SK-N-MC (cell line): ENCODE data around the gene TICAM2.

Experiments
- DNase-seq: peaks from one replicate; pipeline ENCODE4 v3.0.0-alpha.2; 2011; ENCODE audit warnings: low read depth, low spot score
- H3K27ac ChIP-seq: fragments of 200-600 bp; sonication (generic); 2 replicates; pipeline ENCODE4 v1.5.1; 2016; ENCODE audit warnings: mixed run types
- H3K36me3 ChIP-seq: fragments of 200-600 bp; sonication (generic); 2 replicates; pipeline ENCODE4 v1.6.1; 2017; ENCODE audit warnings: antibody characterized with exemption, low read length, mixed read lengths; ENCODE audit not compliant: insufficient read depth
- H3K4me3 ChIP-seq: fragments of 200-600 bp; sonication (generic); 2 replicates; pipeline ENCODE4 v1.5.1; 2016
- H3K9ac ChIP-seq: fragments of 200-600 bp; sonication (generic); 2 replicates; pipeline ENCODE4 v1.8.0; 2017; ENCODE audit warnings: mixed run types, mixed read lengths; ENCODE audit not compliant: insufficient read length
- H3K9me3 ChIP-seq: fragments of 200-600 bp; sonication (generic); 2 replicates; pipeline ENCODE4 v1.6.1; 2017; ENCODE audit warnings: low read depth, mild to moderate bottlenecking, antibody characterized with exemption, low read length, moderate library complexity, mixed read lengths
- EZH2 ChIP-seq: fragments of 200-600 bp; sonication (generic); IDR thresholded peaks from one replicate; pipeline ENCODE4 v1.6.1; 2017; ENCODE audit warnings: antibody characterized with exemption
- FOXP2 ChIP-seq: optimal IDR thresholded peaks from 2 replicates; pipeline ENCODE3; 2011; ENCODE audit warnings: mild to moderate bottlenecking, moderate library complexity; ENCODE audit not compliant: insufficient read depth; ENCODE audit errors: extremely low read length, control extremely low read depth
- POLR2AphosphoS5 ChIP-seq: IDR thresholded peaks from 2 replicates; pipeline ENCODE4 v1.6.1; 2012; ENCODE audit warnings: mild to moderate bottlenecking, low read depth, low read length, borderline replicate concordance

TICAM2 gene

DNA sequence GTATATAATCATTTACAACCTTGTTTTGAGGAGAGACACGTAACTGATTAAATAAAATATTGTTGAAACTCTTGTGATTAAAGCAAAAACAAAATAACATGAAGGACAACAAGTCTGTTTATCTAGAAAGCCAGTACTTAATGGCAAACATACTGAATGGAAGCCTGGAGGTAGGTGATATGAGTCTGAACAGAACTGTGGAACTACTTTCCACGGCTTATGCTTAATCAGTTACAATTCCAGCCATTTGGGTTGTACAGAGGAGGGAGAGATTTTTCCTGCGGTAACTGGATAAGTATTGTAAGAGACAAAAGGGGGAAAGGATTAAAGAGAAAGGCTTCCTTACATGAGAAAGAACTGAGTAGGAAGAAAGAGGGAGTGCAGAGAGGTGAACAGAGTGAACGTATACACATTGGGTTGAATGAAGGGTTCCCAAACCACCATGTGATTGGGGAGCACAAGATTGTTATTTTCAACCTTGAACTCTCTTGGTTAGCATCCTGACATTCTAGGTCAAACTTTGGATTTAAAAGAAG is 19.2 kb upstream of the TICAM2 start:
- no peaks in the 10 kb centered on the region for H3K9me3 ChIP-seq
- H3K4me3 ChIP-seq, result no peak overlapping the region
- no peak overlapping the region for H3K27ac ChIP-seq
- TF ChIP-seq FOXP2 (no peak), POLR2AphosphoS5 (no peak), EZH2 (no peak)
- peaks cover 42% of the 10 kb centered on the region for H3K36me3 ChIP-seq
- no peak for DNase-seq
- no peak overlapping the region for H3K9ac ChIP-seq

DNA sequence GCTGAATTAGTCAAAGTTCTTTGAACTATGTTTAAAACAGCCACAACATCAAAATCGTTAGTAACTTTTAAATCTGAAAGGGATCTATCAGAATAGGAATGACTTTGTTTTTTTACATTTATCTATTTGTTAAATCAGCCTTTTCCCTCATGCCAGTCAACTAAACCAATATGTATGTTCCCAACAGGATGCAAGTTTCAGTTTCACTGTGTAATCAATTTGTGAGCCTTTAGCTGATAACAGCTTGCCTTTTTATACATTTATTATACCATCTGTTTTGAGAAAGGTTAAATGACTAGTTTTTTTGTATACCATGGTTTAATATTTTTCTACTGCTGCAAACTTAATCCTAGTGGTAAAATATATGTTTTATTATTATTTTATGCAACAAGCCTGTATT is 14.6 kb upstream of the TICAM2 start:
- Histone ChIP-seq H3K9me3 (no peaks in the 10 kb centered on the region), H3K4me3 (no peak overlapping the region), H3K36me3 (peaks cover 76% of the 10 kb centered on the region), H3K27ac (no peak overlapping the region), H3K9ac (no peak overlapping the region)
- no peak for DNase-seq
- no peak for TF ChIP-seq POLR2AphosphoS5
- no peak for TF ChIP-seq EZH2
- no peak for TF ChIP-seq FOXP2

DNA sequence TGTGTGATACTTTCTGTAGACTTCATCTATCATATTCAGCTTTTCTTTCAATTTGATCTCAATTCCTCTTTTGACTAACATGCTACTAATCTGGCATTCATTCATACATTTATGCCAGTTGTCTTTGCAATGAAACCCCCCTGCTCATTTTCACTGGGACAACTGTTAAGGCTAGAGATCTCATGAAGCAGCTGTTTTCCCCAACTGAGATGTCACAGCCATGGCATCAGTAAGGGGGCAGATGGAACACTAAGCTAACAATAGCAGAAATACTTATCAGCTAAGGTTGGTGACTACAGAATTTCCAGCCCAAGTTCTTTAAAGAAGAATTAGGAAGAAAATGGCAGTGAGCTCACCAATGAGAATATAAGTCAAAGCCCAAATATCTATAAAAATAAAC is 14.2 kb upstream of the TICAM2 start:
- DNase-seq, result no peak
- no peaks in the 10 kb centered on the region for H3K9me3 ChIP-seq
- H3K9ac ChIP-seq, result no peak overlapping the region
- TF ChIP-seq EZH2 (no peak), FOXP2 (no peak), POLR2AphosphoS5 (no peak)
- H3K27ac ChIP-seq, result no peak overlapping the region
- H3K4me3 ChIP-seq, result no peak overlapping the region
- H3K36me3 ChIP-seq, result peaks cover 76% of the 10 kb centered on the region

DNA sequence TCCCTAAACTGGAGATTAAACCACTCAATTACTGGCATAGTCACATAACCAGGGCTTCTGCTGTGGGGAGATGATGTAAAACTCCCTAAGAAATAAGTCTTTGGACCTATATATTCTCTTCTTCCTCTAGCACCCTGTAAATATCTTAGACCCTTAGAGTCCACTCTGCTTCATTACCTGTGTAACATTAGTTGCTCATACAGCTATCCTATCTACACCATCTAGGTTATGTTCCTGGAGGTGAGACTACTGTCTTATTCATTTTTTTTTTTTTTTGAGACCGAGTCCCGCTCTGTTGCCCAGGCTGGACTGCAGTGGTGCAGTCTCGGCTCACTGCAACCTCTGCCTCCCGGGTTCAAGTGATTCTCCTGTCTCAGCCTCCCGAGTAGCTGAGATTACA is 9.6 kb upstream of the TICAM2 start:
- DNase-seq, result no peak
- Histone ChIP-seq H3K36me3 (peaks cover 44% of the 10 kb centered on the region), H3K9me3 (no peaks in the 10 kb centered on the region), H3K4me3 (no peak overlapping the region), H3K9ac (no peak overlapping the region), H3K27ac (no peak overlapping the region)
- TF ChIP-seq EZH2 (no peak), FOXP2 (no peak), POLR2AphosphoS5 (no peak)

DNA sequence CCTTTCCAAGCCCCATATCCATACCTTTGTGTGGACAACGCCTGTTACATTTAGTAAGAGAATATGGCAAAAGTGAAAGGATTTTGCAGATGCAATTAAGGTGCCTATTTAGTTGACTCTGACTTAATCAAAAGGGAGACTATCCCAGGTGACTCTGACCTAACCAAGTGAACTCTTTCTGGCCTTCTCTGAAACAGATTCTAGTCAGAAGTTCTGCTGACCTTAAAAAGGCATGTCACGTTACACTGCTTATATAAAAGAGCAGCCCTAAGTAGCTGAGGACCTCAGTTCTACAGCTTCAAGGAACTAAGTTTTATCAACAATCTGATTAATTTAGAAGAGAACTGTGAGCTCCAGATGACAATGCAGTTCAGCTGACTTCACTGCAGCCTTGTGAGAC is 5.7 kb upstream of the TICAM2 start:
- Histone ChIP-seq H3K9me3 (no peaks in the 10 kb centered on the region), H3K4me3 (no peak overlapping the region), H3K36me3 (peaks cover 33% of the 10 kb centered on the region), H3K9ac (no peak overlapping the region), H3K27ac (no peak overlapping the region)
- DNase-seq, result no peak
- TF ChIP-seq POLR2AphosphoS5 (no peak), FOXP2 (no peak), EZH2 (no peak)

DNA sequence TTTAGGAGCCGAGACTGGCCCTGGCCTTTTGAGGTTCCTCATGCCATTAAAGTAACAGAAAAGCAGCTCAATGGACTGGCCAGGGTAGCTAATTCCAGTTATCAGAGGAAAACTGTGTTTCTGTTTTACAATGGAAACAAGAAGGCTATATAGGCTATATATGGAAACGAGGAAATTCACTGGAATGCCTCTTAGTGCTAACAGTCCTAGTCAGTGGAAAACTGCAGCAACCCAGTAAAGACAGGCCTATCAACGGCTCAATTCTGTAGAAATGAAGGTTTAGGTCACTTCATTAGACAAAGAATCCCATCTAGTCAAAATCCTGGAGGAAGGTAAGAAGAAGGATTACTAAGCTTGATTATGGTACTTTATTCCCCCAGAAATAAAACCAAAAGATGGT is 3.2 kb upstream of the TICAM2 start:
- H3K27ac ChIP-seq, result no peak overlapping the region
- no peak overlapping the region for H3K9ac ChIP-seq
- no peak for DNase-seq
- H3K4me3 ChIP-seq, result no peak overlapping the region
- peaks cover 31% of the 10 kb centered on the region for H3K36me3 ChIP-seq
- H3K9me3 ChIP-seq, result no peaks in the 10 kb centered on the region
- no peak for TF ChIP-seq EZH2
- no peak for TF ChIP-seq POLR2AphosphoS5
- no peak for TF ChIP-seq FOXP2

DNA sequence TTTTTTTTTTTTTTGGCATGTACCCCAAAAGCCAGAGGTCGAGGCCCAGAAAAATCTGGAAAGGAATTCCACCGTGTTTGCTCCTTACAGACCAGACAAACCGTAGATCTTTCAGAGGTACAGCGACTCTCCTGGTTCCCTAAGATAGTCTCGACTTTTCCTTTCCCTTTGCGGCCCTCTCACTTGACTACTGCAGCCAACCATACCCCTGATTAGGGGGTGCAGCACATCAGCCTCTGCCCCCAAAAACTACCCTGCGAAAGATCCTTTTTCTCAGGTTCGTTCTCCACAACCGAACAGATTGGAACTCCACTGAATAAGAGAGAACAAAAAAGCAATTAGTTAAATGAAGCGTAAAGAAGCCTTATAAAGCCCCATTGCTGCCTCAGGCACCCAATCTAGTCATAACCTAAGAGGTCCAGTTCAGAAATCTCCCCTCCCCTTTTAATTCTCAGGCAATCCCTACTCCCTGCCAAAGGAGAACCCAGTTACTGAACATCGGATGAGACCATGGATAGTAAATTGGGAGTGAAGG is 379 bp upstream of the TICAM2 start:
- Histone ChIP-seq H3K27ac (no peak overlapping the region), H3K9ac (no peak overlapping the region)

DNA sequence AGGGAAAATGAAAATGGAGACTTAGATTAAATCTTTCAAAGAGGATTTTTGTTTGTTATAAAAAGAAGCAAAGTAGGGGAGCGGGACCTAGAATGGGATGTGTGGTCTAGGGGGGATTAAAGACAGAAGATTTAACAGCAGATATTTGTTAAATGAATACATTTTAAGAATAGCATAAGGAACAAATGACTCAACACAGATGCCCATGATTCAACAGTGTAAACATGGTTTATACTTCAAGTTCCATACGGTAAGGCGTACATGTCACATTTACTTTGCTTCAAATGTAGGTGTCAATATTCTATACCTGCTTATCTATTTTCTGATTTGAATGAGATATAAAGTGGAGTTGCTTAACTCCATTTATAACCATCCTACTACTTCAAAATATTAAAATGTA is 1.5 kb downstream of the TICAM2 start:
- no peak for DNase-seq
- TF ChIP-seq FOXP2, result no peak
- TF ChIP-seq EZH2, result no peak
- TF ChIP-seq POLR2AphosphoS5, result no peak
- H3K27ac ChIP-seq, result no peak overlapping the region
- H3K9me3 ChIP-seq, result no peaks in the 10 kb centered on the region
- H3K4me3 ChIP-seq, result no peak overlapping the region
- H3K36me3 ChIP-seq, result peaks cover 17% of the 10 kb centered on the region; the same call in 1 of the 2 replicates
- no peak overlapping the region for H3K9ac ChIP-seq

More for the DNA sequence above, 379 bp upstream of the TICAM2 start:
- H3K36me3 ChIP-seq, result peaks cover 27% of the 10 kb centered on the region
- TF ChIP-seq FOXP2, result no peak
- no peak for TF ChIP-seq POLR2AphosphoS5
- TF ChIP-seq EZH2, result no peak
- no peak for DNase-seq
- no peak overlapping the region for H3K4me3 ChIP-seq
- H3K9me3 ChIP-seq, result no peaks in the 10 kb centered on the region

DNA sequence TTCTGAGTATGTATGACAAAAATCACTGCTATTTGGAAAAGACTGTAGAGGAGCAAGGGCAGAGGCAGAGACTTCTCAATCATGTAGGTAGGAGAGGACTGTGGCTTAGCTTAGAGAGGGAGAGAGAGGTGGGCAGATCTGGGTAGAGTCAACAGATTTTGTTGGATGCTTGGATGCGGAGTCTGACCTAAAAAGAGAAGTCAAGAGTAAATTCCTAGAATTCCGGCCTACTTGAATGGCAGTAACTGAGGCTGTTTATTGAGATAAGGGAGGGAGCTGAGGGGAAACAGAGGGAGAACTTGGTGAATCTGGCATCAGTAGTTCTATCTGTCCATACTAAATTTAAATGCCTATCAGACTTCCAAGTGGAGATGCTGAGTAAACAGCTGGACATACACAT is 2.4 kb downstream of the TICAM2 start:
- TF ChIP-seq EZH2, result no peak
- TF ChIP-seq POLR2AphosphoS5, result no peak
- no peak for TF ChIP-seq FOXP2
- Histone ChIP-seq H3K4me3 (no peak overlapping the region), H3K9me3 (no peaks in the 10 kb centered on the region), H3K9ac (no peak overlapping the region), H3K36me3 (peaks cover 15% of the 10 kb centered on the region; the same call in 1 of the 2 replicates), H3K27ac (peak overlapping the region; percentile 15; the same call in 1 of the 2 replicates)
- no peak for DNase-seq
